Measurements from ENCODE around the gene NLGN1. TPM values are rescaled to one million over a fixed set of nuclear protein-coding genes. Genes with fewer than 3 reads are reported as not detected.

NLGN1 gene
- total RNA-seq, 2 donors from 2014 or later, result 0.36 to 11.7 TPM

GRCh38 chr3:174232658-174233429, 835.3 kb downstream of the NLGN1 start:
- no peaks in the 10 kb centered on the region for H3K36me3 ChIP-seq
- TF ChIP-seq POLR2A (IDR thresholded peaks at IDR 0.05) (no peak), POLR2AphosphoS5 (IDR thresholded peaks at IDR 0.05) (no peak), CTCF (IDR thresholded peaks at IDR 0.05) (no peak)
- no peaks in the 10 kb centered on the region for H3K9me3 ChIP-seq
- no peaks in the 10 kb centered on the region for H3K4me1 ChIP-seq (replicated peaks)
- 90% methylated on average over 12 of the region's 12 CpGs for WGBS
- intact Hi-C loops (cut with DNase I), result no loop called here
- no peak for DNase-seq (ENCODE audit: low spot score)
- H3K27me3 ChIP-seq (replicated peaks; ENCODE audit: insufficient read depth), result no peaks in the 10 kb centered on the region
- H3K27ac ChIP-seq, result no peak overlapping the region
- H3K4me3 ChIP-seq, result no peak overlapping the region

- 96% methylated on average over 2 of the region's 2 CpGs for WGBS
These were observed 836.0 kb downstream of the NLGN1 start for GRCh38 chr3:174233511-174233910.

GRCh38 chr3:174242311-174243041, 844.9 kb downstream of the NLGN1 start:
- Histone ChIP-seq H3K36me3 (no peaks in the 10 kb centered on the region), H3K4me3 (no peak overlapping the region), H3K9me3 (no peaks in the 10 kb centered on the region), H3K27me3 (replicated peaks; ENCODE audit: insufficient read depth) (no peaks in the 10 kb centered on the region), H3K27ac (no peak overlapping the region), H3K4me1 (replicated peaks) (no peaks in the 10 kb centered on the region)
- no peak for DNase-seq (ENCODE audit: low spot score)
- TF ChIP-seq POLR2A (IDR thresholded peaks at IDR 0.05), result no peak
- TF ChIP-seq POLR2AphosphoS5 (IDR thresholded peaks at IDR 0.05), result no peak
- TF ChIP-seq CTCF (IDR thresholded peaks at IDR 0.05), result no peak
- intact Hi-C loops (cut with DNase I), result no loop called here
- WGBS, result 85% methylated on average over 10 of the region's 10 CpGs

More at GRCh38 chr3:174233511-174233910, 836.0 kb downstream of the NLGN1 start:
- Histone ChIP-seq H3K27me3 (replicated peaks; ENCODE audit: insufficient read depth) (no peaks in the 10 kb centered on the region), H3K36me3 (no peaks in the 10 kb centered on the region), H3K4me1 (replicated peaks) (no peaks in the 10 kb centered on the region), H3K27ac (no peak overlapping the region), H3K9me3 (no peaks in the 10 kb centered on the region), H3K4me3 (no peak overlapping the region)
- TF ChIP-seq POLR2A (IDR thresholded peaks at IDR 0.05) (no peak), CTCF (IDR thresholded peaks at IDR 0.05) (no peak), POLR2AphosphoS5 (IDR thresholded peaks at IDR 0.05) (no peak)
- intact Hi-C loops (cut with DNase I), result no loop called here
- no peak for DNase-seq (ENCODE audit: low spot score)

- TF ChIP-seq CTCF (IDR thresholded peaks at IDR 0.05) (no peak), POLR2AphosphoS5 (IDR thresholded peaks at IDR 0.05) (no peak), POLR2A (IDR thresholded peaks at IDR 0.05) (no peak)
- Histone ChIP-seq H3K4me1 (replicated peaks) (no peaks in the 10 kb centered on the region), H3K27ac (no peak overlapping the region), H3K27me3 (replicated peaks; ENCODE audit: insufficient read depth) (no peaks in the 10 kb centered on the region), H3K9me3 (no peaks in the 10 kb centered on the region), H3K36me3 (no peaks in the 10 kb centered on the region), H3K4me3 (no peak overlapping the region)
- DNase-seq (ENCODE audit: low spot score), result no peak
- WGBS, result 18% methylated on average over 2 of the region's 2 CpGs
- intact Hi-C loops (cut with DNase I), result no loop called here
These were observed 845.6 kb downstream of the NLGN1 start for GRCh38 chr3:174243171-174243570.
